ENCODE measurements around the gene ASCC2.

The ASCC2 gene

GRCh38 chr22:29797351-29797750, 40.7 kb downstream of the ASCC2 start (continued):
- TF ChIP-seq TCF4 (CRISPR knock-in tag; IDR thresholded peaks at IDR 0.05; ENCODE audit: borderline replicate concordance) (no peak), ZC3H10 (CRISPR knock-in tag; IDR thresholded peaks at IDR 0.05) (no peak), TOX (CRISPR knock-in tag; IDR thresholded peaks at IDR 0.05; ENCODE audit: borderline replicate concordance) (no peak), ARNTL (CRISPR knock-in tag; IDR thresholded peaks at IDR 0.05; ENCODE audit: borderline replicate concordance, low read depth) (no peak), RARB (CRISPR knock-in tag; IDR thresholded peaks at IDR 0.05) (no peak), OSR1 (CRISPR knock-in tag; IDR thresholded peaks at IDR 0.05) (no peak), GLIS3 (CRISPR knock-in tag; IDR thresholded peaks at IDR 0.05) (no peak), ZNF8 (CRISPR knock-in tag; IDR thresholded peaks at IDR 0.05) (no peak)
- TF ChIP-seq, protein P1, sequence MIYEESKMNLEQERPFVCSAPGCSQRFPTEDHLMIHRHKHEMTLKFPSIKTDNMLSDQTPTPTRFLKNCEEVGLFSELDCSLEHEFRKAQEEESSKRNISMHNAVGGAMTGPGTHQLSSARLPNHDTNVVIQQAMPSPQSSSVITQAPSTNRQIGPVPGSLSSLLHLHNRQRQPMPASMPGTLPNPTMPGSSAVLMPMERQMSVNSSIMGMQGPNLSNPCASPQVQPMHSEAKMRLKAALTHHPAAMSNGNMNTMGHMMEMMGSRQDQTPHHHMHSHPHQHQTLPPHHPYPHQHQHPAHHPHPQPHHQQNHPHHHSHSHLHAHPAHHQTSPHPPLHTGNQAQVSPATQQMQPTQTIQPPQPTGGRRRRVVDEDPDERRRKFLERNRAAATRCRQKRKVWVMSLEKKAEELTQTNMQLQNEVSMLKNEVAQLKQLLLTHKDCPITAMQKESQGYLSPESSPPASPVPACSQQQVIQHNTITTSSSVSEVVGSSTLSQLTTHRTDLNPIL (CRISPR knock-in tag; IDR thresholded peaks at IDR 0.05; ENCODE audit: low read depth): no peak

DNA sequence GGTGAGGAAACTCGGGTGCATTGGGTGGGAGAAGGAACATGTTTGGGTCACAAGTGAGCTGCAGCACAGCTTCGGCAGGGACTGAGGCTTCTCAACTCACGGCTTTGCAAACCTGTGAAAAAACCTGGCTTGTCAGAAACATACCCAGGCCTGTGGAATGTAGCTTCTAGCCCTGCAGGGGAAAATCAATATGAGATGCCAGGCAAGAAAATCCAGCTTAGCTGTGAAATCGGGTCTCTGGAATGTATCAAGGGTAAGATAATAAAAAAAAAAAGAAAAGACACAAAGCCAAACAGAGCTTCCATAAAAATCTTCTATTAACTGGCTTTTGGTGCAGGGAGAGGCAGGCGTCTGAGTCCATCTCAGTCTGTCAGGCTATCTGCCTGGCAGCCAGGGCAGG, 42.4 kb downstream of the ASCC2 start:
- no peak for ATAC-seq
- TF ChIP-seq PATZ1 (CRISPR knock-in tag; IDR thresholded peaks at IDR 0.05; ENCODE audit: borderline replicate concordance) (no peak), GLIS3 (CRISPR knock-in tag; IDR thresholded peaks at IDR 0.05) (no peak), ZC3H10 (CRISPR knock-in tag; IDR thresholded peaks at IDR 0.05) (no peak), POU6F1 (CRISPR knock-in tag; IDR thresholded peaks at IDR 0.05; ENCODE audit: borderline replicate concordance, low read depth) (no peak), RARB (CRISPR knock-in tag; IDR thresholded peaks at IDR 0.05) (no peak), ESRRG (CRISPR knock-in tag; IDR thresholded peaks at IDR 0.05) (no peak), SNAI2 (CRISPR knock-in tag; IDR thresholded peaks at IDR 0.05) (no peak), ZNF565 (CRISPR knock-in tag; conservative IDR thresholded peaks at IDR 0.05; ENCODE audit: low read depth) (no peak), ZFP3 (CRISPR knock-in tag; IDR thresholded peaks at IDR 0.05) (no peak), BACH2 (CRISPR knock-in tag; IDR thresholded peaks at IDR 0.05; ENCODE audit: borderline replicate concordance) (no peak)
- TF ChIP-seq, protein P1 (CRISPR knock-in tag; IDR thresholded peaks at IDR 0.05; ENCODE audit: low read depth): no peak
- TF ChIP-seq, protein P2, sequence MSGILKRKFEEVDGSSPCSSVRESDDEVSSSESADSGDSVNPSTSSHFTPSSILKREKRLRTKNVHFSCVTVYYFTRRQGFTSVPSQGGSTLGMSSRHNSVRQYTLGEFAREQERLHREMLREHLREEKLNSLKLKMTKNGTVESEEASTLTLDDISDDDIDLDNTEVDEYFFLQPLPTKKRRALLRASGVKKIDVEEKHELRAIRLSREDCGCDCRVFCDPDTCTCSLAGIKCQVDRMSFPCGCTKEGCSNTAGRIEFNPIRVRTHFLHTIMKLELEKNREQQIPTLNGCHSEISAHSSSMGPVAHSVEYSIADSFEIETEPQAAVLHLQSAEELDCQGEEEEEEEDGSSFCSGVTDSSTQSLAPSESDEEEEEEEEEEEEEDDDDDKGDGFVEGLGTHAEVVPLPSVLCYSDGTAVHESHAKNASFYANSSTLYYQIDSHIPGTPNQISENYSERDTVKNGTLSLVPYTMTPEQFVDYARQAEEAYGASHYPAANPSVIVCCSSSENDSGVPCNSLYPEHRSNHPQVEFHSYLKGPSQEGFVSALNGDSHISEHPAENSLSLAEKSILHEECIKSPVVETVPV (CRISPR knock-in tag; IDR thresholded peaks at IDR 0.05): no peak

GRCh38 chr22:29793396-29793795, 44.7 kb downstream of the ASCC2 start:
- no peak for ATAC-seq
- TF ChIP-seq TOX (CRISPR knock-in tag; IDR thresholded peaks at IDR 0.05; ENCODE audit: borderline replicate concordance): no peak
- TF ChIP-seq POU6F1 (CRISPR knock-in tag; IDR thresholded peaks at IDR 0.05; ENCODE audit: borderline replicate concordance, low read depth): no peak
- no peak for TF ChIP-seq TCF4 (CRISPR knock-in tag; IDR thresholded peaks at IDR 0.05; ENCODE audit: borderline replicate concordance)
- no peak for TF ChIP-seq TSHZ2 (CRISPR knock-in tag; IDR thresholded peaks at IDR 0.05)
- TF ChIP-seq OSR1 (CRISPR knock-in tag; IDR thresholded peaks at IDR 0.05): no peak
- TF ChIP-seq ZC3H10 (CRISPR knock-in tag; IDR thresholded peaks at IDR 0.05): no peak
- no peak for TF ChIP-seq ZFP3 (CRISPR knock-in tag; IDR thresholded peaks at IDR 0.05)
- no peak for TF ChIP-seq ZNF565 (CRISPR knock-in tag; conservative IDR thresholded peaks at IDR 0.05; ENCODE audit: low read depth)
- TF ChIP-seq ISL1 (CRISPR knock-in tag; IDR thresholded peaks at IDR 0.05): no peak
- TF ChIP-seq CSDC2 (CRISPR knock-in tag; IDR thresholded peaks at IDR 0.05): no peak
- no peak for TF ChIP-seq PATZ1 (CRISPR knock-in tag; IDR thresholded peaks at IDR 0.05; ENCODE audit: borderline replicate concordance)
- TF ChIP-seq, protein P2 (CRISPR knock-in tag; IDR thresholded peaks at IDR 0.05): no peak
- no peak for TF ChIP-seq ARNTL (CRISPR knock-in tag; IDR thresholded peaks at IDR 0.05; ENCODE audit: borderline replicate concordance, low read depth)
- no peak for TF ChIP-seq GLIS3 (CRISPR knock-in tag; IDR thresholded peaks at IDR 0.05)

Measured in SK-N-SH treated with all-trans-retinoic acid at 6 μM for 48 hours (cell line).